Measurements from ENCODE around the gene EIF4E1B.

The EIF4E1B gene

GRCh38 chr5:176608937-176609723, 21.3 kb upstream of the EIF4E1B start:
- no peak overlapping the region for H3K9ac ChIP-seq (ENCODE audit: low read length)
- H3K36me3 ChIP-seq (ENCODE audit: insufficient read depth, low read length): no peaks in the 10 kb centered on the region
- no peaks in the 10 kb centered on the region for H3K9me3 ChIP-seq (ENCODE audit: low read length)
- no peak overlapping the region for H3K27ac ChIP-seq (ENCODE audit: low read depth, low read length)
- no peak overlapping the region for H3K4me3 ChIP-seq (ENCODE audit: low read depth in 1 of 2, low read length in 2 of 2)
- no peaks in the 10 kb centered on the region for H3K4me1 ChIP-seq (ENCODE audit: insufficient read depth, low read length)
- peaks cover 5 to 23% of the 10 kb centered on the region in 2 donors for H3K27me3 ChIP-seq (ENCODE audit: control insufficient read depth in 1 of 2, insufficient read depth in 2 of 2, low read length in 2 of 2)

GRCh38 chr5:176609724-176610434, 20.6 kb upstream of the EIF4E1B start, which contains the start of gene GPRIN1:
TSS of gene GPRIN1 (minus strand) at chr5:176610156. CDS start at chr5:176599834, 10,322 bp downstream.
- no peaks in the 10 kb centered on the region for H3K4me1 ChIP-seq (ENCODE audit: insufficient read depth, low read length)
- no peak within 1 kb of the TSS for H3K27ac ChIP-seq (ENCODE audit: low read depth, low read length)
- no peak within 1 kb of the TSS for H3K4me3 ChIP-seq (ENCODE audit: low read depth in 1 of 2, low read length in 2 of 2)
- H3K9me3 ChIP-seq (ENCODE audit: low read length): no peaks in the 10 kb centered on the region
- no peaks in the 10 kb centered on the region for H3K36me3 ChIP-seq (ENCODE audit: insufficient read depth, low read length)
- peaks cover 5 to 23% of the 10 kb centered on the region in 2 donors for H3K27me3 ChIP-seq (ENCODE audit: control insufficient read depth in 1 of 2, insufficient read depth in 2 of 2, low read length in 2 of 2)
- H3K9ac ChIP-seq (ENCODE audit: low read length): no peak within 1 kb of the TSS

GRCh38 chr5:176610435-176610773, 20.1 kb upstream of the EIF4E1B start:
- H3K4me1 ChIP-seq (ENCODE audit: insufficient read depth, low read length): no peaks in the 10 kb centered on the region
- H3K9ac ChIP-seq (ENCODE audit: low read length): no peak overlapping the region
- no peak overlapping the region for H3K4me3 ChIP-seq (ENCODE audit: low read depth in 1 of 2, low read length in 2 of 2)
- H3K9me3 ChIP-seq (ENCODE audit: low read length): no peaks in the 10 kb centered on the region
- H3K36me3 ChIP-seq (ENCODE audit: insufficient read depth, low read length): no peaks in the 10 kb centered on the region
- H3K27me3 ChIP-seq (ENCODE audit: control insufficient read depth in 1 of 2, insufficient read depth in 2 of 2, low read length in 2 of 2): peaks cover 7 to 26% of the 10 kb centered on the region in 2 donors
- H3K27ac ChIP-seq (ENCODE audit: low read depth, low read length): no peak overlapping the region

DNA sequence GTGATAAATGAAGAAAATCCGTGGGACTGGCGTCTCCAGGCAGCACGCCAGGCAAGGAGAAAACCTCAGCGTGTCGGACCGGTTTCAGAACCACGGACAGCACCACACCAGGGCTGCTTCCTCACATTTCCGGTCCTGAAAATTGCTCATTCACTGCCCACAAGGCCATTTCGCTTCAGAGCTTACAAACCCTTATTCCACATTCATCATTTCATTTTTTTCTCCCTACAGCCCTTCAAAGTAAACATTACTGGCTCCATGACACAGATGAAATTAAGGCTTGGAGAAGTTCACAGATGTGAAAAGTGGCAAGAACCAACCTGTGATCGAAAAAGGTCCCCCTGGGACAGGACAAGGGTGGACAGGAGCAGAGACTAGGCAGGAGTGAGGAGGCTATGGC, 19.0 kb upstream of the EIF4E1B start:
- Histone ChIP-seq H3K4me1 (ENCODE audit: insufficient read depth, low read length) (no peaks in the 10 kb centered on the region), H3K9me3 (ENCODE audit: low read length) (no peaks in the 10 kb centered on the region), H3K36me3 (ENCODE audit: insufficient read depth, low read length) (no peaks in the 10 kb centered on the region), H3K4me3 (ENCODE audit: low read depth in 1 of 2, low read length in 2 of 2) (no peak overlapping the region), H3K9ac (ENCODE audit: low read length) (no peak overlapping the region), H3K27ac (ENCODE audit: low read depth, low read length) (no peak overlapping the region), H3K27me3 (ENCODE audit: control insufficient read depth in 1 of 2, insufficient read depth in 2 of 2, low read length in 2 of 2) (peaks cover 15 to 36% of the 10 kb centered on the region in 2 donors)

- H3K9ac ChIP-seq (ENCODE audit: low read length): no peak overlapping the region
- H3K27ac ChIP-seq (ENCODE audit: low read depth, low read length): no peak overlapping the region
- no peaks in the 10 kb centered on the region for H3K9me3 ChIP-seq (ENCODE audit: low read length)
- peaks cover 15 to 41% of the 10 kb centered on the region in 2 donors for H3K27me3 ChIP-seq (ENCODE audit: control insufficient read depth in 1 of 2, insufficient read depth in 2 of 2, low read length in 2 of 2)
- H3K4me3 ChIP-seq (ENCODE audit: low read depth in 1 of 2, low read length in 2 of 2): no peak overlapping the region
- H3K36me3 ChIP-seq (ENCODE audit: insufficient read depth, low read length): no peaks in the 10 kb centered on the region
- no peaks in the 10 kb centered on the region for H3K4me1 ChIP-seq (ENCODE audit: insufficient read depth, low read length)
Measured at GRCh38 chr5:176612008-176612407, 18.5 kb upstream of the EIF4E1B start.

DNA sequence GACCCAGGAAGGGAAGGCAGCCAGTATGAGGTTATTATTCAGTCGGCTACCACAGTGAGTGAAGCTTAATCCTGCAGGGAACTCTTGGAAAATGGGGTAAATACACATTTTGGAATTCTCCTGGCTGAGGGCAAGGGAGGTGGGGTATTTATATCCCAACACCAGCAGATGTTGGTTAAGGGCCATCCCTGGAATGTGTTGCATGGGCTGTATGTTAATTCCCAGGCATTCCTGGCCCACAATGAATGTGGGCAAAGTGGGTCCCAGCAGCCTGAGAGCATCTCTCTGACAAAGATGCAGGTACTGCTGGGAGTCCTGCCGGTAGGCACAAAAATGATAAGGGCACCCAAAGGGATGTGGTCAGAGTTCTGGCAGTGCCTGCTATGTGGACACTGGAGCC, 17.6 kb upstream of the EIF4E1B start:
- Histone ChIP-seq H3K9me3 (ENCODE audit: low read length) (no peaks in the 10 kb centered on the region), H3K27ac (ENCODE audit: low read depth, low read length) (no peak overlapping the region), H3K4me1 (ENCODE audit: insufficient read depth, low read length) (no peaks in the 10 kb centered on the region), H3K4me3 (ENCODE audit: low read depth in 1 of 2, low read length in 2 of 2) (no peak overlapping the region), H3K27me3 (ENCODE audit: control insufficient read depth in 1 of 2, insufficient read depth in 2 of 2, low read length in 2 of 2) (peaks cover 18 to 48% of the 10 kb centered on the region in 2 donors), H3K9ac (ENCODE audit: low read length) (no peak overlapping the region), H3K36me3 (ENCODE audit: insufficient read depth, low read length) (no peaks in the 10 kb centered on the region)

DNA sequence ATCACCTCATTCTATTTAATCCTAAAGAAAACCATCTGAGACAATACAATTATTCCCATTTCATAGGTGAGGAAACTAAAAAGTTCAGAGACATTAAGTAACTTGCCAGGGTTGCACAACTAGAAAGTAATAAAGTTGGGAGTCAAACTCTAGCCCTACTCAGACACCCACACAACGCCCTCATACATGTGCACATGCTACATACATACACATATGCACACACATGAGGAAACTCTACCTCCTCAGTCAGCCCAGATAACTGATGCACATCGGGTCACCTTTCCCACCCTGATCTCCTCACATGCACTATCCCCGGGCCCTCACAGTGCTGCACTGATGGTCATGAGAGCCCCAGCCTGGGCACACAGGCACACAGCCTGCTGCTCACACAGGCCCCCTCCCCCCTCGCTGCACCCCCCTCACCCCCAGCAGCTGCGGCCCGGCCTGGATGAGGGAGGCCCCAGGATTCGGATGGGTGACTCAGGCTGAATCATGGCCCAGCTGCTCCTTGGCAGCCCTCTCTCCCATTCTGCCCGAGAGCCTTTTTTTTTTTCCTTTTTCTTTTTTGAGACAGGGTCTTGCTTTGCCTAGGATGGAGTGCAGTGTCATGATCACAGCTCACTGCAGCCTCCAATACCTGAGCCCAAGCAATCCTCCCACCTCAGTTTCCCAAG, 15.5 kb upstream of the EIF4E1B start:
- H3K4me1 ChIP-seq (ENCODE audit: insufficient read depth, low read length): no peaks in the 10 kb centered on the region
- no peaks in the 10 kb centered on the region for H3K9me3 ChIP-seq (ENCODE audit: low read length)
- H3K9ac ChIP-seq (ENCODE audit: low read length): no peak overlapping the region
- no peaks in the 10 kb centered on the region for H3K36me3 ChIP-seq (ENCODE audit: insufficient read depth, low read length)
- H3K4me3 ChIP-seq (ENCODE audit: low read depth in 1 of 2, low read length in 2 of 2): no peak overlapping the region
- peaks cover 25 to 57% of the 10 kb centered on the region in 2 donors for H3K27me3 ChIP-seq (ENCODE audit: control insufficient read depth in 1 of 2, insufficient read depth in 2 of 2, low read length in 2 of 2)
- H3K27ac ChIP-seq (ENCODE audit: low read depth, low read length): no peak overlapping the region

- peaks cover 37 to 69% of the 10 kb centered on the region in 2 donors for H3K27me3 ChIP-seq (ENCODE audit: control insufficient read depth in 1 of 2, insufficient read depth in 2 of 2, low read length in 2 of 2)
- H3K27ac ChIP-seq (ENCODE audit: low read depth, low read length): no peak overlapping the region
- H3K9ac ChIP-seq (ENCODE audit: low read length): no peak overlapping the region
- no peak overlapping the region for H3K4me3 ChIP-seq (ENCODE audit: low read depth in 1 of 2, low read length in 2 of 2)
- no peaks in the 10 kb centered on the region for H3K9me3 ChIP-seq (ENCODE audit: low read length)
- no peaks in the 10 kb centered on the region for H3K36me3 ChIP-seq (ENCODE audit: insufficient read depth, low read length)
- H3K4me1 ChIP-seq (ENCODE audit: insufficient read depth, low read length): no peaks in the 10 kb centered on the region
Measured at GRCh38 chr5:176616511-176616910, 14.0 kb upstream of the EIF4E1B start.

- Histone ChIP-seq H3K27me3 (ENCODE audit: control insufficient read depth in 1 of 2, insufficient read depth in 2 of 2, low read length in 2 of 2) (peaks cover 39 to 68% of the 10 kb centered on the region in 2 donors), H3K9ac (ENCODE audit: low read length) (no peak overlapping the region), H3K4me3 (ENCODE audit: low read depth in 1 of 2, low read length in 2 of 2) (no peak overlapping the region), H3K36me3 (ENCODE audit: insufficient read depth, low read length) (no peaks in the 10 kb centered on the region), H3K27ac (ENCODE audit: low read depth, low read length) (no peak overlapping the region), H3K9me3 (ENCODE audit: low read length) (no peaks in the 10 kb centered on the region), H3K4me1 (ENCODE audit: insufficient read depth, low read length) (no peaks in the 10 kb centered on the region)
Measured at GRCh38 chr5:176618783-176619182, 11.7 kb upstream of the EIF4E1B start.

GRCh38 chr5:176619203-176619568, 11.3 kb upstream of the EIF4E1B start:
- no peak overlapping the region for H3K4me3 ChIP-seq (ENCODE audit: low read depth in 1 of 2, low read length in 2 of 2)
- H3K27me3 ChIP-seq (ENCODE audit: control insufficient read depth in 1 of 2, insufficient read depth in 2 of 2, low read length in 2 of 2): peaks cover 39 to 68% of the 10 kb centered on the region in 2 donors
- no peak overlapping the region for H3K9ac ChIP-seq (ENCODE audit: low read length)
- H3K4me1 ChIP-seq (ENCODE audit: insufficient read depth, low read length): no peaks in the 10 kb centered on the region
- no peaks in the 10 kb centered on the region for H3K36me3 ChIP-seq (ENCODE audit: insufficient read depth, low read length)
- H3K27ac ChIP-seq (ENCODE audit: low read depth, low read length): no peak overlapping the region
- H3K9me3 ChIP-seq (ENCODE audit: low read length): no peaks in the 10 kb centered on the region

DNA sequence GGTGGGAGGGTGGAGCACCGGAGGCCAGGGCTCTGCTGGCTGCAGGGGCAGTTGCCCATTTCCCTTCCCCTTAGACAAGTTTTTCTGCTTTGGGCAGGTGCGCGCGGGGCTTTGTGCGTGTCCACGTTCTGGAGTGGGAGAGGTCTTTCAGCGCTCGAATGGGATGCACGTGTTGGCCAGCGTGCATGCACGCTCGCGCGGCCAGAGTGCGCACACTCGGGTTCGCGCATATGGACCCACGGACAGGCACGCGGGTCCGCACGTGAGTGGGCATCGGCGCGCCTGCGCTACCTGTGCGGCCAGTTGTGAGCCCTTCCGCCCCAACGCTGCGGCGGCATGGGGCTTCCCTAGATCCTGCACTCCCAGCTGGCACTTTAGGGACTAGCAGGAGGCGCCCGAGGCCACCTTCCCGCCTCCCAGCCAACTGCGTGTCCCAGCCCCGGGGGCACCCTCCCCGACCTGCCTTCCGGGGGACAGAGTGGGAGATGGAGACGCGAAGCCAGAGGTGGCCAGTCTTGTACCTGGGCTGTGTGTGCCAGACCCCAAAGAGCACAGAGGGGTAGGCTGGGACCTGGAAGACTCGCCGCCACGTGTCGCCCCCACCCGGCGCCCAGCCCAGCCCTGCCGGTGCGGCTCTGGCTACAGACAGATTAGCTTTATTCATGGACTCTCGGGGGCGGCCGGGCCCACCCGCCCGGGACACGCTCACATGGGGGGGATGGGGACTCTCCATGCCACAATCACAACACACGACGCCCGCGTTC, 10.7 kb upstream of the EIF4E1B start:
- Histone ChIP-seq H3K4me1 (ENCODE audit: insufficient read depth, low read length) (no peaks in the 10 kb centered on the region), H3K9me3 (ENCODE audit: low read length) (no peaks in the 10 kb centered on the region), H3K27me3 (ENCODE audit: control insufficient read depth in 1 of 2, insufficient read depth in 2 of 2, low read length in 2 of 2) (peaks cover 39 to 69% of the 10 kb centered on the region in 2 donors), H3K27ac (ENCODE audit: low read depth, low read length) (no peak overlapping the region), H3K4me3 (ENCODE audit: low read depth in 1 of 2, low read length in 2 of 2) (no peak overlapping the region), H3K9ac (ENCODE audit: low read length) (no peak overlapping the region), H3K36me3 (ENCODE audit: insufficient read depth, low read length) (no peaks in the 10 kb centered on the region)
